ENCODE data around the gene CDH1. TPM values are rescaled to one million over a fixed set of nuclear protein-coding genes. Genes with fewer than 3 reads are reported as not detected.
A peak's percentile ranks its signal among the peaks of the same experiment; 100 is the strongest.

The CDH1 gene
- total and polyA plus RNA-seq, 3 experiments from 2014 or later: 0.18 to 0.94 (median 0.37) TPM

DNA sequence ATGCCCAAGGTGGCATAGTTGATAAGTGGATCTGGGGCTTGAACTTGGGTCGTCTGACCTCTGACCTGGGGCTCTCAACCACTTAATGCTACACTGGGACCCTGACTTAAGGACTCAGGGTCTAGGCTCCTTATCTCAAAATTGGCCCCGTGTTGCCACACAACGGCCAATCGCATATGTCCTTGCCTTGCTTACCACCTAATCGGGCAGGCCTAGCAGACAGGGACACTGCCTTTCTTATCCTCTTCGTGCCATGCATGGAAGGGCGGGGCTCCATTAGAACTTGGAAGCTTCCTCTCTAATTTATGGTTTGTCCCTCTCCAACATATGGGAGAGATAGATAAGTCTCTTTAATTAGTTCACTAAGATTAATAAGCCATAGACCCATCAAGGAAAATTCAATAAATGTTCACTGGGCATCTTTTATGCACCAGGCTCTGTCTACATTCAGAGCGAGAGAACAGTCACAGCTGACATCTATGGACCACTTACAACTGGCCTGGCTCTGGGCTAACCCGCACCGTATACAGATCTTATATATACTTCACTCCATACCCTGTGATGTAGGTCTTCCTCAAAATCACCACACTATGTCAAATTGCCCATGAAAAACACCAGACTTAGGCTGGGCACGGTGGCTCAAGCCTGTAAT is 35.1 kb downstream of the CDH1 start:
- H3K27me3 Mint-ChIP-seq: peaks cover 3 to 7% of the 10 kb centered on the region in 2 donors
- ChIA-PET CTCF (no interaction called here), POLR2A (interaction anchor here (0.7 kb wide), 1 partner anchor 12 kb away, joined by 3 read pairs; no protein-coding TSS in a partner anchor)
- Histone ChIP-seq H3K4me3 (ENCODE audit: low read length) (no peak overlapping the region), H3K27ac (ENCODE audit: low read depth, low read length) (no peak overlapping the region), H3K27me3 (ENCODE audit: insufficient read depth, low read length, poor library complexity, severe bottlenecking) (no peaks in the 10 kb centered on the region), H3K9me3 (ENCODE audit: low read length) (no peaks in the 10 kb centered on the region), H3K36me3 (ENCODE audit: insufficient read depth, low read length) (no peaks in the 10 kb centered on the region), H3K4me1 (ENCODE audit: insufficient read depth, low read length) (peaks cover 6% of the 10 kb centered on the region)
- H3K27ac Mint-ChIP-seq: no peak overlapping the region
- no peaks in the 10 kb centered on the region for H3K36me3 Mint-ChIP-seq
- no peak overlapping the region for H3K4me3 Mint-ChIP-seq
- DNase-seq: no peak
- H3K9me3 Mint-ChIP-seq: no peaks in the 10 kb centered on the region
- peaks cover 7 to 17% (median 15%) of the 10 kb centered on the region in 3 donors for H3K4me1 Mint-ChIP-seq

DNA sequence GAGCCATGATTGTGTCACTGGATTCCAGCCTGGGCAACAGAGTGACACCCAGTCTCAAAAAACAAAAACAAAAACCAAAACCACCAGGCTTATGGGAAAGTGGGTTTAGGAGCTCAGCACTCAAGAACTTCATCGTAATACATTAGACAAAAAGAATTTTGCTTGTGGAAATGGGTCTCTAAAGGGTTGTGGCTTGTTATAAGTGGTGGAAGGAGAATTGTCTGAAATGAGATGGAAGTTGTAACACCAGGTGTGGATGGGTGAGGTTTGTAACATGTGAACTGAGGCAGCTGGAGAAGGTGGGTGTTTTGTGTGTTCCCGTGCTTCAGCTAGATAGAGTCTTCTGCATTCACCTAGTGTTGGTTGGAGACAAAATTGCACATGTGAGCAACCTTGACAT is 35.8 kb downstream of the CDH1 start:
- CTCF ChIA-PET: no interaction called here
- H3K36me3 ChIP-seq (ENCODE audit: insufficient read depth, low read length): no peaks in the 10 kb centered on the region
- Mint-ChIP-seq H3K27me3 (peaks cover 3 to 7% of the 10 kb centered on the region in 2 donors), H3K9me3 (no peaks in the 10 kb centered on the region), H3K27ac (no peak overlapping the region), H3K4me1 (peaks cover 7 to 17% (median 15%) of the 10 kb centered on the region in 3 donors), H3K4me3 (no peak overlapping the region), H3K36me3 (no peaks in the 10 kb centered on the region)
- no peak overlapping the region for H3K27ac ChIP-seq (ENCODE audit: low read depth, low read length)
- H3K27me3 ChIP-seq (ENCODE audit: insufficient read depth, low read length, poor library complexity, severe bottlenecking): no peaks in the 10 kb centered on the region
- H3K9me3 ChIP-seq (ENCODE audit: low read length): no peaks in the 10 kb centered on the region
- POLR2A ChIA-PET: no interaction called here
- no peak overlapping the region for H3K4me3 ChIP-seq (ENCODE audit: low read length)
- no peak for DNase-seq
- H3K4me1 ChIP-seq (ENCODE audit: insufficient read depth, low read length): peaks cover 9% of the 10 kb centered on the region

DNA sequence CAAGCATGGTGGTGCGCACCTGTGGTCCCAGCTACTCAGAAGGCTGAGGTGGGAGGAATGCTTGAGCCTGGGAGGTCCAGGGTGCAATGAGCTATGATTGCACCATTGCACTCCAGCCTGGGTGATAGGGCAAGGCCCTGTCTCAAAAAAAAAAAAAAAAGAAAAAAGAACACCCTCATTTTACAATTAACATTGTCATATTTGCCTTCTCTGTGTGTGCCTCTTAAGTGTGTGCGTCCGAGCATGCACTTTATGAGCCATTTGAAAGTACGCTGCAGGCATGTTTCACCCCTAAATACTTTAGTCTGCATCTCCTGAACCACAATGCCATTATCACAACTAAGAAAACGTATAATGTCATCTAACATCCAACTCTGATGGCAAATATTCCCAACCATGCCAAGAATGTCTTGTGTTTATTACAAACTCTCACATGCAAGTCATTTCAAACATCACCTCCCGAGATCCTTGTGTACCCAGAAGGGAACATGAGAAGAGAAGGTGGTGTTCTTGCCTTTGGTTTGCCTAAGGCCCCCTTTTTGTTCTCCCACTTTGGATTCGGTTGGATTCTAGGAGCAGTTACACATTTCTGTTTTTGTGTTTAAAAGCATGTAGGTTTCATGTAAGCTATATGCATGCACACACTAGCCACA is 38.0 kb downstream of the CDH1 start:
- Histone ChIP-seq H3K27ac (ENCODE audit: low read depth, low read length) (no peak overlapping the region), H3K4me1 (ENCODE audit: insufficient read depth, low read length) (peaks cover 9% of the 10 kb centered on the region), H3K27me3 (ENCODE audit: insufficient read depth, low read length, poor library complexity, severe bottlenecking) (no peaks in the 10 kb centered on the region), H3K9me3 (ENCODE audit: low read length) (no peaks in the 10 kb centered on the region), H3K4me3 (ENCODE audit: low read length) (no peak overlapping the region), H3K36me3 (ENCODE audit: insufficient read depth, low read length) (no peaks in the 10 kb centered on the region)
- ChIA-PET CTCF (no interaction called here), POLR2A (no interaction called here)
- H3K27me3 Mint-ChIP-seq: peaks cover 3 to 7% of the 10 kb centered on the region in 2 donors
- H3K9me3 Mint-ChIP-seq: no peaks in the 10 kb centered on the region
- H3K4me1 Mint-ChIP-seq: peaks cover 7 to 17% (median 15%) of the 10 kb centered on the region in 3 donors
- no peak overlapping the region for H3K27ac Mint-ChIP-seq
- no peak overlapping the region for H3K4me3 Mint-ChIP-seq
- no peak for DNase-seq
- no peaks in the 10 kb centered on the region for H3K36me3 Mint-ChIP-seq

DNA sequence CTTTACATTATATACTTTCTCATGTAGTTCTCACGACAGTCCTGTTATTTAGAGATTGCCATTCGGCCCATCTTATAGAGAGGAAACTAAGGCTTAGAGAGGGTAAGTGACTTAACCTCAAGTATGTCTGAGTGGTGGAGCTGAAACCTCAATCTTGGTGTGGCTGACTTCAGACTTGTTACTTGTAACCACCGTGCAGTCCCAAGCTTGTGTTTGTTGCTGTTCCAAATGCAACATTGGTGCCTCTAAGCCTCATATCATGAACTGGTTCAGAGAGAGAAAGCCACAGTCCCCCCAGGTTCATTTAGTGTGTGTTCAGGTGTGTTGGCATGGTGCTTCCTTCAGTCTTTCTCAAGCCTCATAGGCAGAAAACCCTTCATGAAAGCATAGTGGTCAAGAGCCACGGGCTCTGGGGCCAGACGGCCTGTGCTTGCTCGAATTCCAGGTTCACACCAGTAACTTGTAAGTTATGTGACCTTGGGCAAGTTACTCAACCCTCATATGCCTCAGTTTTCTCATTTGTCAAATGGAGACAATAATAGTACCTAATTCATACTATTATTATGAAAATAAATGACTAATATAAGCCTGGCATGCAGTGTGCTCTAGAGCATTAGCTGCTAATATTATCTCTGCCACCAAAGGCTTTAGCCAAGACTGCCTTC is 39.9 kb downstream of the CDH1 start:
- Histone ChIP-seq H3K9me3 (ENCODE audit: low read length) (no peaks in the 10 kb centered on the region), H3K4me1 (ENCODE audit: insufficient read depth, low read length) (peaks cover 9% of the 10 kb centered on the region), H3K36me3 (ENCODE audit: insufficient read depth, low read length) (no peaks in the 10 kb centered on the region), H3K27me3 (ENCODE audit: insufficient read depth, low read length, poor library complexity, severe bottlenecking) (no peaks in the 10 kb centered on the region), H3K27ac (ENCODE audit: low read depth, low read length) (no peak overlapping the region), H3K4me3 (ENCODE audit: low read length) (no peak overlapping the region)
- CTCF ChIA-PET: no interaction called here
- peak in 3 of 5 donors; percentile 6 to 60 (median 27) for DNase-seq
- H3K27me3 Mint-ChIP-seq: peaks cover 3 to 6% of the 10 kb centered on the region in 2 donors
- POLR2A ChIA-PET: interaction anchor here (0.7 to 1.3 kb wide), 2 partner anchors 24 to 1351 kb away, joined by 5 to 18 read pairs; no protein-coding TSS in a partner anchor
- H3K36me3 Mint-ChIP-seq: no peaks in the 10 kb centered on the region
- H3K4me3 Mint-ChIP-seq: peak overlapping the region in 5 of 7 donors; percentile 4 to 65 (median 44)
- H3K9me3 Mint-ChIP-seq: no peaks in the 10 kb centered on the region
- peak overlapping the region in 7 of 8 donors; percentile 2 to 81 (median 35) for H3K27ac Mint-ChIP-seq
- peaks cover 7 to 17% (median 15%) of the 10 kb centered on the region in 3 donors for H3K4me1 Mint-ChIP-seq

DNA sequence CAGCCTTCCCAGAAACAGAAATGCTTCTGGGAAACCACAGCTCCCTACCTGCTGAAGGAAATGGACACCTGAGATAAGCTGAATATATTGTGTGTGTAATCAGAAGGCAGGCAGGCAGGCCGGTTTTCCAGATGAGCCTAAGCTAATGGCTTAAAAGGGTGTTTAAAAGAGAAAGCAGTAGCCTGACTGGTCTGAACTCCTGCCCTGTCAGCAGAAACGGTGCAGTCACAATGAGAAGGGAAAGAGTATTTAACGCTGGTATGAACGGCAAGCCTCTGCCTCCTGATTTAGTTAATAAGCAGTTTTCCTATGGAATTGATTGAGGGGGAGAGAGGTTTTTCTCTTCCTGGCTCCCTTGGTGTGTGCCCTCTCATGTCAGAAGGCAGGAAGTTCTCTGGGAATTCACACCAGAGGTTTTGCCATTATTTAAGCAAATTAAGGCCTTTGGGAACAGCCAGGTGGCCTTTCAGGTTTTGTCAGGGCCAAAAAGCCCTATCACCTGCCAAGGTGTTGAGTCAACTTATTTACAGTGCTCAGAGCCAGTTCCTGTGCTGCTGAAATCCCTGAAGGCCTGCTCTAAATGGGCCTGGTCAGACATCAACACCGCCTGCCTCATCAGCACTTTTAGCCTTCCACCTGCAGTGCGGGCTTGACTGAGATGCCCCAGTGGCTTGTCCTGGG is 41.6 kb downstream of the CDH1 start:
- peaks cover 7 to 23% (median 18%) of the 10 kb centered on the region in 3 donors for H3K4me1 Mint-ChIP-seq
- ChIA-PET POLR2A (interaction anchor here (0.5 kb wide), 1 partner anchor 602 kb away, joined by 3 read pairs; no protein-coding TSS in a partner anchor), CTCF (interaction anchor here (1.1 kb wide), 1 partner anchor 56 kb away, joined by 3 read pairs; no protein-coding TSS in a partner anchor)
- Histone ChIP-seq H3K9me3 (ENCODE audit: low read length) (no peaks in the 10 kb centered on the region), H3K27me3 (ENCODE audit: insufficient read depth, low read length, poor library complexity, severe bottlenecking) (no peaks in the 10 kb centered on the region), H3K4me1 (ENCODE audit: insufficient read depth, low read length) (peaks cover 9% of the 10 kb centered on the region), H3K4me3 (ENCODE audit: low read length) (no peak overlapping the region), H3K36me3 (ENCODE audit: insufficient read depth, low read length) (no peaks in the 10 kb centered on the region), H3K27ac (ENCODE audit: low read depth, low read length) (no peak overlapping the region)
- no peak for DNase-seq
- H3K27me3 Mint-ChIP-seq: peaks cover 3 to 5% of the 10 kb centered on the region in 2 donors
- no peaks in the 10 kb centered on the region for H3K9me3 Mint-ChIP-seq
- peak overlapping the region in 1 of 8 donors; percentile 57 for H3K27ac Mint-ChIP-seq
- no peaks in the 10 kb centered on the region for H3K36me3 Mint-ChIP-seq
- H3K4me3 Mint-ChIP-seq: no peak overlapping the region

DNA sequence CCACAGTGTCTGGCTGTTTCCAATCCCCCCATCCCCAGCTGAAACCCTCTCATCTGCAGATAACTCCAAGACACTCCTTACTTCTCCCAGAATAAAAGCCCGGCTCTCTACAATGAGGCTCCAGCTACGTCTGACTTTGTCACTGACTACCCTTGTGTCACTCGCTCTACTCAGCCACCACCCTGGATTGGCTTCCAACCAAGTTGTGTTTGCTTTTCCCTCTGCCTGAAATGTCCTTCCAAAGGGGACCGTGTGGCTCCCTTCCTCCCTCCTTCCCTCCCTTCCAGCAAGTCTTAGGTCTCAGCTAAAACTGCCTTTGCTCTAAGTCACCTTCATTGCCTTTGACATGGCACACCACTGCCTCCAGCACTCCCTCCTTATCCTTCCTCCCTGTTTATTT is 42.8 kb downstream of the CDH1 start:
- H3K4me1 ChIP-seq (ENCODE audit: insufficient read depth, low read length): peaks cover 9% of the 10 kb centered on the region
- Mint-ChIP-seq H3K4me1 (peaks cover 7 to 23% (median 18%) of the 10 kb centered on the region in 3 donors), H3K27ac (peak overlapping the region in 1 of 8 donors; percentile 63), H3K36me3 (no peaks in the 10 kb centered on the region), H3K4me3 (no peak overlapping the region), H3K27me3 (peaks cover 3% of the 10 kb centered on the region in 2 donors), H3K9me3 (no peaks in the 10 kb centered on the region)
- ChIA-PET CTCF (interaction anchor here (1.1 to 1.6 kb wide), 2 partner anchors 14 to 54 kb away, joined by 3 read pairs; no protein-coding TSS in a partner anchor), POLR2A (no interaction called here)
- no peaks in the 10 kb centered on the region for H3K9me3 ChIP-seq (ENCODE audit: low read length)
- DNase-seq: no peak
- no peak overlapping the region for H3K27ac ChIP-seq (ENCODE audit: low read depth, low read length)
- H3K4me3 ChIP-seq (ENCODE audit: low read length): no peak overlapping the region
- no peaks in the 10 kb centered on the region for H3K36me3 ChIP-seq (ENCODE audit: insufficient read depth, low read length)
- H3K27me3 ChIP-seq (ENCODE audit: insufficient read depth, low read length, poor library complexity, severe bottlenecking): no peaks in the 10 kb centered on the region

DNA sequence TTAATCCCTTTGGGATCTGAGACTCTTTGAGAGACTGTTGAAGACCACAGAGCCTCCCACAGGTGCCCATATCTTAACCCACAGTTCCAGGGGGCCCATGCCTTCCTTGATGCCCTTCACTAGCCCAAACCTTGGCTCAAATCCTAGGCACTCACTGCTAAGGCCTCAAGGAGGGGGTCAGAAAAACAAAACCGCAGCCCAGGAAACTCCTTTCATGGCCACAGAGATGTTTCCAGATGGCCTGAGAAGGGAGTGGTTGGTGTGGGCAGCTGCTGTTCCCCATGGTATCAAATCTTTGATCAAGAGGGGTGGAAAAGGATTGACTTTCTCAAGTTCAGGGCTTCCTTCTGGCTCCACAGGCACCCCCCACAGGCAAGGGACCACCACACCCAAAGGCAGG is 44.7 kb downstream of the CDH1 start:
- peaks cover 0 to 3% of the 10 kb centered on the region in 2 donors for H3K27me3 Mint-ChIP-seq
- H3K27ac Mint-ChIP-seq: no peak overlapping the region
- H3K4me3 Mint-ChIP-seq: no peak overlapping the region
- Histone ChIP-seq H3K9me3 (ENCODE audit: low read length) (no peaks in the 10 kb centered on the region), H3K27ac (ENCODE audit: low read depth, low read length) (no peak overlapping the region), H3K36me3 (ENCODE audit: insufficient read depth, low read length) (no peaks in the 10 kb centered on the region), H3K4me3 (ENCODE audit: low read length) (no peak overlapping the region), H3K4me1 (ENCODE audit: insufficient read depth, low read length) (peaks cover 6% of the 10 kb centered on the region), H3K27me3 (ENCODE audit: insufficient read depth, low read length, poor library complexity, severe bottlenecking) (no peaks in the 10 kb centered on the region)
- DNase-seq: no peak
- peaks cover 4 to 10% (median 7%) of the 10 kb centered on the region in 3 donors for H3K4me1 Mint-ChIP-seq
- peaks cover 0 to 5% (median 0%) of the 10 kb centered on the region in 5 donors for H3K9me3 Mint-ChIP-seq
- H3K36me3 Mint-ChIP-seq: no peaks in the 10 kb centered on the region
- ChIA-PET POLR2A (no interaction called here), CTCF (no interaction called here)
